Measurements from ENCODE around the gene ORAI1.

DNA sequence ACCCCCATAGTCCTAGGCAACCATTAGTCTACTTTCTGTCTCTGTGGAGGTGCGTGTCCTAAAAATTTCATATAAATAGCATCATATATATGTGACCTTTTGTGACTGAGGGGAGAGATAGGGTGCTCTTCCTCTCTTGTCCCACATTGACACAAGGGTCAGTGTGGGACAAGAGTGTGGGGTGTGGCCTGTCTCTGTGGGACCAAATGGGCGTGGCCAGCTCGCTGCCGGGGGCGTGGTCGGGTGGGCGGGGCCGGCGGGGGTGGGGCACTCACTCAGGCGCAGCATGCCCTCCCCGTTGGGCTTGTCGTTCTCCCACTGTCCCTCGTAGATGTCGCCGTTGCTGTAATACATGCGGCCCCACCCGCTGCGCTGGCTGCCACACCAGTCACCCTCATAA is 27.7 kb downstream of the ORAI1 start:
- TF ChIP-seq, protein P1, sequence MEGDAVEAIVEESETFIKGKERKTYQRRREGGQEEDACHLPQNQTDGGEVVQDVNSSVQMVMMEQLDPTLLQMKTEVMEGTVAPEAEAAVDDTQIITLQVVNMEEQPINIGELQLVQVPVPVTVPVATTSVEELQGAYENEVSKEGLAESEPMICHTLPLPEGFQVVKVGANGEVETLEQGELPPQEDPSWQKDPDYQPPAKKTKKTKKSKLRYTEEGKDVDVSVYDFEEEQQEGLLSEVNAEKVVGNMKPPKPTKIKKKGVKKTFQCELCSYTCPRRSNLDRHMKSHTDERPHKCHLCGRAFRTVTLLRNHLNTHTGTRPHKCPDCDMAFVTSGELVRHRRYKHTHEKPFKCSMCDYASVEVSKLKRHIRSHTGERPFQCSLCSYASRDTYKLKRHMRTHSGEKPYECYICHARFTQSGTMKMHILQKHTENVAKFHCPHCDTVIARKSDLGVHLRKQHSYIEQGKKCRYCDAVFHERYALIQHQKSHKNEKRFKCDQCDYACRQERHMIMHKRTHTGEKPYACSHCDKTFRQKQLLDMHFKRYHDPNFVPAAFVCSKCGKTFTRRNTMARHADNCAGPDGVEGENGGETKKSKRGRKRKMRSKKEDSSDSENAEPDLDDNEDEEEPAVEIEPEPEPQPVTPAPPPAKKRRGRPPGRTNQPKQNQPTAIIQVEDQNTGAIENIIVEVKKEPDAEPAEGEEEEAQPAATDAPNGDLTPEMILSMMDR (IDR thresholded peaks at IDR 0.05), result no peak
- TF ChIP-seq POLR2A (IDR thresholded peaks at IDR 0.05) (no peak), POLR2AphosphoS5 (IDR thresholded peaks at IDR 0.05) (no peak)
